Lung microvascular endothelial cell (primary cell): Measurements from ENCODE around the gene RPGRIP1. TPM values are rescaled to one million over a fixed set of nuclear protein-coding genes. Genes with fewer than 3 reads are reported as not detected.
"Not testable (repeated sequence)": the region's sequence is repeated elsewhere in the genome, so short reads cannot be mapped to it uniquely, and the experiment has no call there.

Experiments
- DNase-seq, 2 donors: peaks; one replicate each; pipeline versions ENCODE4 v3.0.0 to v3.0.0-alpha.2; 2010; ENCODE audit warnings: low read depth in 2 of 2
- total RNA-seq: library from RNA; depleted of rRNA; stranded (reverse); fragments of >200 nt; gene quantifications from 2 replicates; pipeline ENCODE4 v1.2.1, GENCODE V29; 2014

The RPGRIP1 gene
- total RNA-seq, result 0.20 and 0.22 TPM in 2 replicates

DNA sequence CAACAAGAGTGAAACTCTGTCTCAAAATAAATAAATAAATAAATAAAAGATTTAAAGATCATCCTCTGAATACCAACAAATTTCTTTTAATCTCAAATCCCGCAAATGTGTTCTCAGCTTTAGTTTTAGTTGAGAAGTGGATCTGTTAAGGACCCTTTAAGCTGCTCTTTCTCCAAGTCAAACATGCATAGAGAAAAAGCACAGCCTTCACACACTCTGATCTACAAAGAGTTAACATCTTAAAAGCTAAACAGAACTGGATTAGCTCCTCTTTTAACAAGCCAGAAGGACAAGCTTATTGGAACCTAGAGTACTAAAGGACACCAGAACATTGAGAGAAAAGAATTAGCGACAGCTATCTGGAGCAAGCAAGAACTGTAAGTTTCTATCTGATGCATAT, at the start of gene RPGRIP1:
Gene RPGRIP1 (plus strand): TSS at position 301 of the 400 bp plus-strand sequence. CDS start 7,894 bp downstream, outside the sequence.
- no peak for DNase-seq

DNA sequence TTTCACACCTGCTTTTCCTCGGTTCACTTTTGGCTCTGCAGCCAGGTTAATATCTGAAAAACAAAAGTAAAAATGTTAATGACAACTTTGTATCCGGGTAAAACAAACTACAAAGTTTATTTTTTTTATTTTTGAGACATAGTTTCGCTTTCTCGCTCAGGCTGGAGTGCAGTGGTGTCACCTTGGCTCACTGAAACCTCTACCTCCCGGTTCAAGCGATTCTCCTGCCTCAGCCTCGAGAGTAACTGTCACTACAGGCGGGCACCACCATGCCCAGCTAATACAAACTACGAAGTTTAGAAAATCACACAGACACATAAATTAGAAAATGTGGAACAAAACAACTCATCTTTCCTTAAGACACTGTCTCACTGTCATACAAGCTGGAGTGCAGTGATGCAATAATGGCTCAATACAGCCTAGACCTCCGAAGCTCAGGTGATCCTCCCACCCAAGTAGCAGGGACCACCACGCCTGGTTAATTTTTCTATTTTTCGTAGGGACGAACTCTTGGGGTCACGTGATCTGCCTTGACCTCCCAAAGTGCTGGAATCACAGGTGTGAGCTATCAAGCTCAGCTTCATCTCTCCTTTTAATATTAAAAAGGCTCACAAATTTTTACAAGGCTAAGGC, 48.7 kb upstream of the RPGRIP1 start:
- no peak for DNase-seq

DNA sequence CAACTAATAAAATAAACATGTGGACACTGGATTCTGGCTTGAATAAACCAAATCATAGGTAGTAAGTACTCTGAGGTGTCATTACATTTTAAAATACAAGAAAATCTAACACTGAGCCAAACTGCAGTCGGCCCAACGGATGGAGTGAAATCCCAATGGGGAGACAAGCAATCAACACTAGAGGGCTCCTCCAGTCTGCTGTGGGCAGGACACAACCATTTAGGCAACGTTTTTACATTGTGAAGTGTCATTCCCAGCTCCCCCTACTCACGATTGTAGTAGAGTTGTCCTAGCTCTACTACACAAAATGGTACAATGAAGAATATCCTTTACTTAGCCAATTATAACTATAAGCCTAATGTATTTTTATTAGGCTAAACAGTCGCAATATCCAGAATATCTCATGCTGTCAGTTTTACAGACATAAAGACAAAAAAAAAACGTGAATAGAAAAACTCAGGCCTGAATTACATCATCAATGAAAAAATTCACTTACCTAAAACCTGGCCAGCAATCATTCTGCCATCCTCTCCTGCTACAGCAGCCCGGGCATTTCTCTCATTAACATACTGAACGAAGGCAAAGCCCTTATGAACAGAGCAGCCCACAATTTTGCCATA, 46.3 kb upstream of the RPGRIP1 start:
- peak in 1 of 2 donors; percentile 39 for DNase-seq

DNA sequence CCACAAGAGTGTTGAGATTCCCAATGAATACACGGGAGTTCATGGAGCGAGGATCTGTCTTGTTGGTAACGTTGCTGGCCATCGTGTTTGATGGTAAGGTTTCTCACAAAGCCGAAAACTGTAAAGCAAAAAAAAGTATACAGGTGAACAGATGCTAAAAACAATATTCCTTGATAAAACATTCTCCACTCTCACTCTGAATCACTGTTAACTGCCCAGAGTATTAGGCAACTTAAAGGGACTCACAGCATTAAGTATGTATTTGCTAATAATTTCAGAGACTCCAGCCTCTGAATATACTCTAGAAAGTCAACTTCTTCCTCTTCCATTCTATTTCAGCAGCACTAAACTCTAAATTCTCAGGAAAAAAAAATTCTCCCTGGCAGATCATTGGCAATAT, 45.8 kb upstream of the RPGRIP1 start:
- no peak for DNase-seq

DNA sequence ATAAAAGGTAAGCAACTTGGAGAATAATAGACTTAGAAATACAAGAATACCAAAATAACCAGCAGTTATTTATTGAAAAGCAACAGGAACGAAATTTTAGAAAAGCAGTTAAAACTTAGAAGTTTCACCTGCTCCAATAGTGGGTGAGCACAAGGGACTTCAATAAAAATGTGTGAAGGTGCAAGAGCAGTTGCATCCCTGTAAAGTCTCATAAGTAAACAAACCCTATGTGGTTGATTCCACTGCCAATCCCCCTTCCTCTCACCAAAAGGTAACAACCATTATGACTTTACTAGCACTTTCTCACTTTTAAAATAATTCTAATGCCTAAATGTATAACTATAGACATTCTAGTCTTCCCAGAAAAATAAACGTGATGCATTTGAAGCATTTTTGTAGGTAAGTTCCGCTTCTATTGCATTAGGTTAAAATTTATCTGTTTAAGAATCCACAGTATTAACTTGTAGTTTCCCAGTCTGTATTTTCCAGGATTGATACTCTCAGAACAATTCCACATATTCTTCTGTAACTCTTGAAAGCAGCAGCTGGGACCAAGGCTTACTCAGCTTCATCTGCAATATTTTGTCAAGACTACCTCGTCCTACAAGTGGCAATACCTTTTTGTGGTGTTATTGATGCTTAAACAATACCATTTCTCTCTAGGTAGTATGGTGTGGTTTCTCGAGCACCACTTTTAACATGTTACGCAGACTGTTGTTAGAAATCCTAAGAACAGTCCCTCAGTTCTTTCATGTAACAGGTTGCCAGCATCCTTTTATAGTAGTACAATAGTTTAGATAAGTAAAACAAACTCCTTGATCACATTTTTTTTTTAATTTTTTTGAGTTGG, 42.7 kb upstream of the RPGRIP1 start:
- DNase-seq, result no peak

GRCh38 chr14:21238823-21239518, 40.9 kb upstream of the RPGRIP1 start:
- DNase-seq, result no peak

DNA sequence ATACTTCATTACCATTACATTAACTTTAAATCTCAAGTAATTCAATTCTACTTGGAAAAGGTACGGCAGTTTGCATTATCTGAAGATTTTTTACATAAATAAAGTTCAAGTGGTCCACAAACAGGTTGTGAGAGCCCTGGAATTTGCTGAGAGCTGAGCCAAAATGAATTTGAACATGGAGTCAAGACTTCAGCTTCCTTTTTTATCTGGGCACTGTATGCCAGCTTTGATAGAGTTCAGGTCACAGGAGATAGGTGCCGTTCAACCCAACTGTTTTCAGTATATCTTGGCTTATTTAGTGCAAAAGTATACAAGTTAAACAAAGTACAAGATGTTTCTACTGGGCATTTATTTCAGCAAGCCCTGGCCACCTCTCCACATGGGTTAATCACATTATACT, 39.5 kb upstream of the RPGRIP1 start:
- DNase-seq, result no peak

DNA sequence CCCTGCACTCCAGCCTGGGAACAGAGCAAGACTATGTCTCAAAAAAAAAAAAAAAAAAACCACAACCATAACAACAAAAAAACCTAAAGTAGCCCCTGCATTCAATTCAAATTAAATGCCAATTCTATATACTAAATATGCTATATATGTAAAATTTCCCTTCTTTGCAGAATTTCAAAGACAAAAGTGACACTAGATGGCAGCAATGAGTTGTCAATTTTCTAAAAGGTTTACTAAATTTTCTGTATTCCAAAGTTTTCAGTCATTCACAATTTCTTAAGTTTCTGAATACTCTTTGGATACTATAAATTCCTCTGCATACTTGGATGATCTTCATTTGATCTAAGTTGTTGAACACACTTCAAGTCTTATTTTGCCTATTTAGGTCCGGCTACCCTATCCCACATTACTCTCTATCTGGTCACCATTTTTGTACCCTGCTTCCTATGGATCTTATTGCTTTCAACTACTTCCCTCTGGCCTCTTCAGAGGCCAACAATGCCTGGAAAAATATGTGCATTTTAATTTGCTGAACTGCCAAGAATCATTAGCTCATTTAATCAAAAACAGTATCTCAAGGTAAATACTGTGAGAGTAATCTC, 38.6 kb upstream of the RPGRIP1 start:
- peak; percentile 24 to 56 for DNase-seq

GRCh38 chr14:21244544-21244943, 35.3 kb upstream of the RPGRIP1 start:
- no peak for DNase-seq

DNA sequence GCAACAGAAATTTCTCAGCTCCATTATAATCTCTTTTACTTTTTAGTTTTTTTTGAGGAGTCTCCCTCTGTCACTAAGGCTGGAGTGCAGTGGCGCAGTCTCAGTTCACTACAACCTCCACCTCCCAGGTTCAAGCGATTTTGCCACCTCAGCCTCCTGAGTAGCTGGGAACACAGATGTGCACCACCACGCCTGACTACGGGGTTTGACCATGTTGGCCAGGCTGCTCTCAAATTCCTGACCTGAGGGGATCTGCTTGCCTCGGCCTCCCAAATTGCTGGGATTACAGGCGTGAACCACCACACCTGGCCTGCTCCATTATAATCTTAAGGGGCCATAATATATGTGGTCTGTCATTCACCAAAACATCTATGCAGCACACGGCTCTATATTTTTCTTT, 34.1 kb upstream of the RPGRIP1 start:
- DNase-seq, result no peak

DNA sequence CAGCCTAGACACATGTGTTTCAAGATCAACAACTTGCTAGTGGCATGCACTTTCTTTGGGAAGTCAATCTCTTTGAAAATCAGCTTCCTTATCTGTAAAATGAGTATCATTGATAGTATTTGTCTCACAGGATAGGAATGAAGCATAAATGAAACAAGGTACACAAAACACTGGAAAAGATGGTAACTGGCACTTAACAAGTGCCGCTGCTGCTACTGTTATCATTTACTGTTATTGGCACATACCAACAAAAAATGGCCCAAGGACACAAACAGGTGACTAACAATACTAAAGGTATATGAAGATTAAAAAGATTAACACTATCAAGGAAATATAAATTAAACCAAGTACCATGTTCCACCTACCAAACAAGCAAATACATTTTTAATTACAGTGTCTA, 31.5 kb upstream of the RPGRIP1 start:
- no peak for DNase-seq

DNA sequence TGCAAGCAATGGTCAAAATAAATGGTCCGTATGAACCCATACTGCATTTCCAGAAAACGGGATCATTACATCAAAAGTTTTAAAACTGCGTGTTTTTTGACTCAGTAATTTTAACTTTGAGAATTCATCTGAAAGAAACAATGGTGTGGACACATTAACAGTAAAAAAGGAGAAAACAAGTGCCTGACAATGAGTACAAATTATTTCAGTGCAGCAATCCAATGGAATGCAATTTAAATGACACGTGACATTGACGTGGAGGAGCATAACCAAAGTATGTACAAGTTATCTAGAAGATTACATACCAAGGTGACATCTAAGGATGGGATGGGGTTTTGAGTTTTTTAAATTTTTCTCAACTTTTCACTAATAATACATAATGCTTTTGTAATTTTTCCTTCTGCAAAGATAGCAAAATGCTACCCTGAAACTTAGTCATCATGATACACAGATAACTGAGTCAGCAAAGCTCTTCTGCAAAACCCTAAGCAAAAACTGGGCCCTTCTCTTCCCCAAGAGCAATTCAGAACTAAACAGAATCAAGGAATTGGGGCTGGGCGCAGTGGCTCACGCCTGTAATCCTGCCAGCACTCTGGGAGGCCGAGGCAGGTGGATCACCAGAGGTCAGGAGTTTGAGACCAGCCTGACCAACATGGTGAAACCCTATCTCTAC, 31.0 kb upstream of the RPGRIP1 start:
- no peak for DNase-seq

DNA sequence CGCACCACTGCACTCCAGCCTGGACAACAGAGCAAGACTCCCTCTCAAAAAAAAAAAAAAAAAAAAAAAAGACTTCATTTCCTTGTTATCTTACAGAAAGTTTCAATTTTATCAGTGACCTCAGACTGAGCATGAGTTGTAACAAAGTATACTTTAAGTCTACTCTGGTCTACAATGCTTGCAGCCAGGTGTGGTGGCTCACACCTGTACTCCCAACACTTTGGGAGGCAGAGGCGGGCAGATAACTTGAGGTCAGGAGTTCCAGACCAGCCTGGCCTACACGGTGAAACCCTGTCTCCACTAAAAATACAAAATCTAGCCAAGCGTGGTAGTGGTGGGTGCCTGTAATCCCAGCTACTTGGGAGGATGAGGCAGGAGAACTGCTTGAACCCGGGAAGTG, 28.7 kb upstream of the RPGRIP1 start:
- DNase-seq, result no peak

DNA sequence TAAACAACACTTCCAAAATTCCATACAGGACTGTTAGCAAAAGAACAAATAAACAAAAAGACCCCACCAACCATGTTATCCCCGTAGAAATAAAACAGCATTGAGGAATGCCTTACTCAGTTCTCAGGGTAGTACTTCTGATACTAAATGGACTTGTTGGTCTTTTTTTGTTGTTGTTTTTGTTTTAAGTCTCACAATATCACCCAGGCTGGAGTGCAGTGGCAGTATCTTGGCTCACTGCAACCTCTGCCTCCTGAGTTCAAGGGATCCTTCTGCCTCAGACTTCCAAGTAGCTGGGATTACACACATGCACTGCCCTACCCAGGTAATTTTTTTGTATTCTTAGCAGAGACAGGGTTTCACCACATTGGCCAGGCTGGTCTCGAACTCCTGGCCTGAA, 27.7 kb upstream of the RPGRIP1 start:
- no peak for DNase-seq

- DNase-seq, result peak in 1 of 2 donors; percentile 10
These were observed 24.3 kb upstream of the RPGRIP1 start for GRCh38 chr14:21255385-21256101.

DNA sequence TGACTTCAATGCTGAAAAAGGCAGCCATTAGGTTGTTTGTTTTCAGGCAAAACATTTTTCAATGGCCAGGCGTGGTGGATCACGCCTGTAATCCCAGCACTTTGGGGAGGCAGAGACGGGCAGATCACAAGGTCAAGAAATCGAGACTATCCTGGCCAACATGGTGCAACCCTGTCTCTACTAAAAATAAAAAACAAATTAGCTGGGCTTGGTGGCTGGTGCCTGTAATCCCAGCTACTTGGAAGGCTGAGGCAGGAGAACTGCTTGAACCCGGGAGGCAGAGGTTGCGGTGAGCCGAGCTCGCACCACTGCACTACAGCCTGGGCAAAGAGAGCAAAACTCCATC, 23.8 kb upstream of the RPGRIP1 start:
- DNase-seq, result not testable (repeated sequence)

DNA sequence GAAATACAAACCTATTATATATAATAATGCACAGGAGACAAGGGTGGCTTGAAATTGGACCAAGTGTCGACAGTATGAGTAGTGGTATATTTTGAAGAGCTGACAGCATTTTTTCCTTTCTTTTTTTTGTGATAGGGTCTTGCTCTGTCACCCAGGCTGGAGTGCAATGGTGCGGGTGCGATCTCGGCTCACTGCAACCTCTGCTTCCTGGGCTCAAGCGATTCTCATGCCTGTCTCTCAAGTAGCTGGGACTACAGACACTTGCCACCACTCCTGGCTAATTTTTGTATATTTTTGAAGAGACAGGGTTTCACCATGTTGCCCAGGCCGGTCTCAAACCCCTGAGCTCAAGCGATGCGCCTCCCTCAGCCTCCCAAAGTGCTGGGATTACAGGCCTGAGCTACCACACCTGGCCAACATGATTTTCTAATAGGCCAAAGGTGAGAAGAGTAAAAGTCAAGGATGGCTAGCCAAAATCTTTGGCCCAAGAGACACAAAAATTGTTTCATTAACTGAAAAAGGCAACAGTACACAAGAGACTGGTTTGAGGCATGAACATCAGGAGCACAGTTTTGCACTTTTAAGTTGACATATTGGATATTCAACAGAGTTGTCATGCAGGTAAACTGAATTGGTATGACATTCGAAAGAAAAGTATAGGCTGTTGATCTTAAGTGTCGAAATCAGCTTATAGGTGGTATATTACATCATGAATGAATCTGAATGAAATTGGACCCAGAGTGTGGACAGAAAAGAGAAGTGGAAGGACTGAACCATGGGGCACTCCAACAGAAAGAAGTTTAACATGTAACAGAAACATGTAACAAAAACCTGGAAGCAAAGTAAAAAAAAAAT, 23.1 kb upstream of the RPGRIP1 start:
- no peak for DNase-seq

GRCh38 chr14:21257394-21257909, 22.4 kb upstream of the RPGRIP1 start:
- DNase-seq, result no peak
